ENCODE measurements around the gene FANCE.
"Not testable (repeated sequence)": the region's sequence is repeated elsewhere in the genome, so short reads cannot be mapped to it uniquely, and the experiment has no call there.

Gene FANCE

DNA sequence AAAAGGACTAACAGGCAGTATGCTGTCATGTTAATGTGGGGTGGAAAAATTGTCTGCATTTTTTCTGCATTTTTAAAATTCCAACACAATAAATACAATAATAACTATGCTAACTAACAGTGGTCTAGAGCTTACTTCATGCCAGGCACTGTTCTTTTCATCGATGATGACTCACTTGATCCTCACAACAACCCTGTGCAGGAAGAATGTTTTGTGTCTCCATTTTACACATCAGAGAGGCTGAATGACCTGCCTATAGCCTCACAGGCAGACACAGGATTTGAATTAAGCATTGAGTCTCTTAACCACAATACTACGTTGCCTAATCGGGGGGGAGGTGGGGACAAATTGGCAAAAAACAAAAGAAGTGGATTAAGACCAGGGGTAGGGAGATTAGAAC is 26.9 kb upstream of the FANCE start:
- no peak for TF ChIP-seq ZFX (IDR thresholded peaks at IDR 0.05; ENCODE audit: borderline replicate concordance)
- TF ChIP-seq, protein P1, sequence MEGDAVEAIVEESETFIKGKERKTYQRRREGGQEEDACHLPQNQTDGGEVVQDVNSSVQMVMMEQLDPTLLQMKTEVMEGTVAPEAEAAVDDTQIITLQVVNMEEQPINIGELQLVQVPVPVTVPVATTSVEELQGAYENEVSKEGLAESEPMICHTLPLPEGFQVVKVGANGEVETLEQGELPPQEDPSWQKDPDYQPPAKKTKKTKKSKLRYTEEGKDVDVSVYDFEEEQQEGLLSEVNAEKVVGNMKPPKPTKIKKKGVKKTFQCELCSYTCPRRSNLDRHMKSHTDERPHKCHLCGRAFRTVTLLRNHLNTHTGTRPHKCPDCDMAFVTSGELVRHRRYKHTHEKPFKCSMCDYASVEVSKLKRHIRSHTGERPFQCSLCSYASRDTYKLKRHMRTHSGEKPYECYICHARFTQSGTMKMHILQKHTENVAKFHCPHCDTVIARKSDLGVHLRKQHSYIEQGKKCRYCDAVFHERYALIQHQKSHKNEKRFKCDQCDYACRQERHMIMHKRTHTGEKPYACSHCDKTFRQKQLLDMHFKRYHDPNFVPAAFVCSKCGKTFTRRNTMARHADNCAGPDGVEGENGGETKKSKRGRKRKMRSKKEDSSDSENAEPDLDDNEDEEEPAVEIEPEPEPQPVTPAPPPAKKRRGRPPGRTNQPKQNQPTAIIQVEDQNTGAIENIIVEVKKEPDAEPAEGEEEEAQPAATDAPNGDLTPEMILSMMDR (IDR thresholded peaks at IDR 0.05) = no peak
- no peak overlapping the region for H3K27ac ChIP-seq

DNA sequence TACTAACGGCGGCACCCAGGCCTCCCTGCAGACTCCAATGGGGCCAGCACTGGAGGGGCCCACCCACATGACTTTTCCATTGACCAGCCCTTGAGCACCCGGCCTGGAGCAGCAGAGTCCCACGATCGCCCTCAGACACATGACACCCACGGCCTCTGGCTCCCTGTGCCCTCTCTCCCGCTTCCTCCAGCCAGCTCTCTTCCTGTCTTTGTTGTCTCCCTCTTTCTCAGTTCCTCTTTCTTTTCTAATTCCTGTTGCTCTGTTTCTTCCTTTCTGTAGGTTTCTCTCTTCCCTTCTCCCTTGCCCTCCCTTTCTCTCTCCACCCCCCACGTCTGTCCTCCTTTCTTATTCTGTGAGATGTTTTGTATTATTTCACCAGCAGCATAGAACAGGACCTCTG is 26.1 kb upstream of the FANCE start:
- H3K27ac ChIP-seq = no peak overlapping the region
- TF ChIP-seq ZFX (IDR thresholded peaks at IDR 0.05; ENCODE audit: borderline replicate concordance) = no peak
- TF ChIP-seq, protein P1 (IDR thresholded peaks at IDR 0.05) = no peak

DNA sequence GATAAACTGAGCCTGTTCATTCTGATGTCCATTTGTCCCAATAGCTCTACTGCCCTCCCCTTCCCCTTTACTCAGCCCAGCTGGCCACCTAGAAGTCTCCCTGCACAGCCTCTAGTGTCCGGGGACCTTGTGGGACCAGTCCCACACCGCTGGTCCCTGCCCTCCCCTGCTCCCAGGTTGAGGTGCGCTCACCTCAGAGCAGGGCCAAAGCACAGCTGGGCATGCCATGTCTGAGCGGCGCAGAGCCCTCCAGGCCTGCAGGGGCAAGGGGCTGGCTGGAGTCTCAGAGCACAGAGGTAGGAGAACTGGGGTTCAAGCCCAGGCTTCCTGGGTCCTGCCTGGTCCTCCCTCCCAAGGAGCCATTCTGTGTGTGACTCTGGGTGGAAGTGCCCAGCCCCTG is 24.7 kb upstream of the FANCE start:
- TF ChIP-seq, protein P1 (IDR thresholded peaks at IDR 0.05) = no peak
- no peak for TF ChIP-seq ZFX (IDR thresholded peaks at IDR 0.05; ENCODE audit: borderline replicate concordance)
- H3K27ac ChIP-seq = no peak overlapping the region

DNA sequence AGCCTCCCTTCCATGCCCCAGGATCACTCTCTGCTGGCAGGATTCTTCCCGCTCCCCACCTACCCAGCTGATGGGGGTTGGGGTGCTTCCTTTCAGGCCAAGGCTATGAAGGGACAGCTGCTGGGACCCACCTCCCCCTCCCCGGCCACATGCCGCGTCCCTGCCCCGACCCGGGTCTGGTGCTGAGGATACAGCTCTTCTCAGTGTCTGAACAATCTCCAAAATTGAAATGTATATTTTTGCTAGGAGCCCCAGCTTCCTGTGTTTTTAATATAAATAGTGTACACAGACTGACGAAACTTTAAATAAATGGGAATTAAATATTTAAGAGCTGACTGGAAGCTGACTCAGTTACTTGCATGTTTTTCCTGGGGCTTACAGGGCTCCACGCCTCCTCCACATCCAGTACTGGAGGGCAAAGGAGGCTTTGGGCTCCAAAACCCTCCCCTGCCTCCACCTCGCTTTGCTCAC is 24.3 kb upstream of the FANCE start:
- TF ChIP-seq ZFX (IDR thresholded peaks at IDR 0.05; ENCODE audit: borderline replicate concordance) = no peak
- TF ChIP-seq, protein P1 (IDR thresholded peaks at IDR 0.05) = no peak
- H3K27ac ChIP-seq = no peak overlapping the region

DNA sequence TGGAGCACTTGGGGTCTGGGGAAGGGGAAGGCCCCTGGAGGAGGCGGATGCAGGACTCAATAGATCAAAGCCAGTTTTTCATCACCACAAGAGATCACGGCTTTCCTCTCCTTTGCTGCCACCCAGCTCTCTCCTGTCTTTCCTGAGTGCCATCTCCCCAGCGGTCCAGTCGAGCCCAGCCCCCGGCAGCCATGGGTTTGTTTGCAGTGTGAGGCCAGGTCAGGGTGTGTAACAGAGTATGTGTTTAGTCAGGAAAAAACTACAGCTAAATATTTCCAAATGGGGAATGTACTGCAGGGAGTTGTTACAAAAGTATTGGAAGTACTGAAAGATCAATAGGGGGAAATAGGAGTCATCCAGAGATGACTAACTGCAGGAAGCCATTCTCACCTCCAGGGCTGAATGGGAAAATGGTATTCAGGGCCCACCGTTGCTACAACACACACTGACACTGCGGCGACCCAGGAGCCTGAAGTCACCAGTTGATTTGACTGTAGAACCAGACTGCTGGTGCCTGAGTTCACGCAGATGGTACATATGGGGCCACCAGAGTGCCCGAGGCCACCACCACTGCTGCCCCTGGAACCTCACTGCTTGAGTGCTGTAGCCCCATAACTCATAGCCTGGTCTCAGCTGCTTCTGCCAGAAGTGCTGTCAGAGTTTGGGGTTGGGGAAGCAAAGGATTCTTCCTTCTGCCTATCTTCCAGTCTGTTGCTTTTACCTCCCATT is 23.6 kb upstream of the FANCE start:
- TF ChIP-seq, protein P1 (IDR thresholded peaks at IDR 0.05) = no peak
- TF ChIP-seq ZFX (IDR thresholded peaks at IDR 0.05; ENCODE audit: borderline replicate concordance) = no peak
- no peak overlapping the region for H3K27ac ChIP-seq

DNA sequence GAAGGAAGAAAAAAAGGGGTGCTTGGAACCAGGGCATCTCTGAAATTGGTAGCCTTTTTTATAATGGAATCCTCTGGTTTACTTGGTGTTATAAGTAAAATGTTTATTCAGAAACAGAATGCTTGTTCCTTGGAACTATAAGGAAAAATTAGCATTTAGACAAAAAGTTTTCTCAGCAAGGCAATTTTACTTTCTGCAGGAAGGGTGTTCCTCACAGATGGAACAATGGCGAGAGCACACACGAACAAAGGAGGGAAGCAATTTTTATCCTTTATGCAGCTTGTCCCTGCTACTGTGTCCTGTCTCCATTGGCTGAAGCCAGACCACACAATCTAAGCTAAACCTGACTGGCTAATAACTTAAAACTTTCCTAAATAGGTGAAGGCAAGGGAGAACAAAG is 22.7 kb upstream of the FANCE start:
- TF ChIP-seq ZFX (IDR thresholded peaks at IDR 0.05; ENCODE audit: borderline replicate concordance) = no peak
- TF ChIP-seq, protein P1 (IDR thresholded peaks at IDR 0.05) = no peak
- H3K27ac ChIP-seq = no peak overlapping the region

DNA sequence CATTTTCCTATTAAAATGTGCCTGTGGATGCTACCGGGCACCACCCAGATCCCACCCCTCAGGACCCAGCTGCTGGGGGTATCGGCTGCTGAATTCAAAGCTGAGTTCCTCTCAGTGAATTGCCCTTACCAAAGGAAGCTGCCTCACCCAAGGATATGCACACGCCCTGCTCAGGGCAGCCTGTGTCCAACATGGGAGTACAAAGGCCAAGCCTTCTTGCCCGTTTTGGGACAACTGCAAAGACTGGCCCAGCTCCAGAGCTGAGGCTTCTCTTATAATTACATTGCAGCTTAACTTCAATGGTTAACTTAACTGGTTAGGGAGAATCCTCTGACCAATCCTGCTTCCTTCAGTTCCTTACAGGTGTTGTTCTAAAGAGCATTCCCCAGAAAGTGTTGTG is 19.8 kb upstream of the FANCE start:
- TF ChIP-seq, protein P1 (IDR thresholded peaks at IDR 0.05) = no peak
- TF ChIP-seq ZFX (IDR thresholded peaks at IDR 0.05; ENCODE audit: borderline replicate concordance) = no peak
- no peak overlapping the region for H3K27ac ChIP-seq

DNA sequence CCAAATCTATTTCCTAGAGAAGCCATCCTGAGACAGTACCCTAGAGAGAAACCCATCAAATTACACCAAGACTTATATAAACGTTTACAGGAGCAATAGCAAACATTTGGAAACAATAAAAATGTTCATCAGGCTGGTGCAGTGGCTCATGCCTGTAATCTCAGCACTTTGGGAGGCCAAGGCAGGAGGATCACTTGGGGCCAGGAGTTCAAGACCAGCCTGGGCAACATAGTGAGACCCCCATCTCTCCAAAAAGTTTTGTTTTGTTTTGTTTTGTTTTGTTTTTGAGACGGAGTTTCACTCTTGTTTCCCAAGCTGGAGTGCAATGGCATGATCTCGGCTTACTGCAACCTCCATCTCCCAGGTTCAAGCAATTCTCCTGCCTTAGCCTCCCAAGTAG is 19.4 kb upstream of the FANCE start:
- H3K27ac ChIP-seq = not testable (repeated sequence)

Measured in 22Rv1 (cell line).